ENCODE measurements around the gene CBX7. TPM values are rescaled to one million over a fixed set of nuclear protein-coding genes. Genes with fewer than 3 reads are reported as not detected.
A peak's percentile ranks its signal among the peaks of the same experiment; 100 is the strongest.

CBX7 gene
- total RNA-seq, 1 donor from 2014 or later = 5.9 TPM

DNA sequence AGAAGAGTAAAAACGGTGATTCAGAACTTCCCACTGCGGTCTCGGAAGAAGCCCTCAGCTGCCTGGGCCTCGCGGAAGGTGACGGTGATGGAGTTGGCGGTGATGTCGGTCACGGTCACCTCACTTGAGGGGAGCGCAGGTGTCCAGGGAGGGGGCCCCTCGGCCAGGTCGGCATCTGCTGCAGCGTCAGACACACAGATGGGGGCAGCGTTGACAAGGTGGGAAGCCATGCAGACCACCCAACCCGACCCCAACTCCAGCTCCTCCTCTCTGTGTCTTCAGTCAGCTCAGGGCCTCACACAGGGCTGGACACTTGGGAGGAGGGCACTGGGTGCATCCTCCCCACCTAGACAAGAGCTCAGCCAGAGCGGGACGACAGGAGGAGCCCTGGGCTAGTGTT lies 18.6 kb downstream of the CBX7 start:
- Mint-ChIP-seq H3K9me3 (ENCODE audit: unreplicated experiment) (no peaks in the 10 kb centered on the region), H3K36me3 (ENCODE audit: unreplicated experiment) (no peaks in the 10 kb centered on the region), H3K27me3 (ENCODE audit: unreplicated experiment) (peaks cover 12% of the 10 kb centered on the region), H3K4me1 (ENCODE audit: low read depth, unreplicated experiment) (peaks cover 14% of the 10 kb centered on the region), H3K4me3 (ENCODE audit: unreplicated experiment) (no peak overlapping the region), H3K27ac (ENCODE audit: unreplicated experiment) (no peak overlapping the region)
- TF ChIP-seq, protein P1, sequence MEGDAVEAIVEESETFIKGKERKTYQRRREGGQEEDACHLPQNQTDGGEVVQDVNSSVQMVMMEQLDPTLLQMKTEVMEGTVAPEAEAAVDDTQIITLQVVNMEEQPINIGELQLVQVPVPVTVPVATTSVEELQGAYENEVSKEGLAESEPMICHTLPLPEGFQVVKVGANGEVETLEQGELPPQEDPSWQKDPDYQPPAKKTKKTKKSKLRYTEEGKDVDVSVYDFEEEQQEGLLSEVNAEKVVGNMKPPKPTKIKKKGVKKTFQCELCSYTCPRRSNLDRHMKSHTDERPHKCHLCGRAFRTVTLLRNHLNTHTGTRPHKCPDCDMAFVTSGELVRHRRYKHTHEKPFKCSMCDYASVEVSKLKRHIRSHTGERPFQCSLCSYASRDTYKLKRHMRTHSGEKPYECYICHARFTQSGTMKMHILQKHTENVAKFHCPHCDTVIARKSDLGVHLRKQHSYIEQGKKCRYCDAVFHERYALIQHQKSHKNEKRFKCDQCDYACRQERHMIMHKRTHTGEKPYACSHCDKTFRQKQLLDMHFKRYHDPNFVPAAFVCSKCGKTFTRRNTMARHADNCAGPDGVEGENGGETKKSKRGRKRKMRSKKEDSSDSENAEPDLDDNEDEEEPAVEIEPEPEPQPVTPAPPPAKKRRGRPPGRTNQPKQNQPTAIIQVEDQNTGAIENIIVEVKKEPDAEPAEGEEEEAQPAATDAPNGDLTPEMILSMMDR (IDR thresholded peaks at IDR 0.05; ENCODE audit: partially characterized antibody, unreplicated experiment) = no peak
- no peak for DNase-seq

- no peak for DNase-seq
- peaks cover 14% of the 10 kb centered on the region for H3K4me1 Mint-ChIP-seq (ENCODE audit: low read depth, unreplicated experiment)
- TF ChIP-seq, protein P1 (IDR thresholded peaks at IDR 0.05; ENCODE audit: partially characterized antibody, unreplicated experiment) = no peak
- H3K27ac Mint-ChIP-seq (ENCODE audit: unreplicated experiment) = no peak overlapping the region
- H3K36me3 Mint-ChIP-seq (ENCODE audit: unreplicated experiment) = no peaks in the 10 kb centered on the region
- no peak overlapping the region for H3K4me3 Mint-ChIP-seq (ENCODE audit: unreplicated experiment)
- peaks cover 12% of the 10 kb centered on the region for H3K27me3 Mint-ChIP-seq (ENCODE audit: unreplicated experiment)
- no peaks in the 10 kb centered on the region for H3K9me3 Mint-ChIP-seq (ENCODE audit: unreplicated experiment)
Measured at GRCh38 chr22:39132871-39133524, 19.5 kb downstream of the CBX7 start.

GRCh38 chr22:39132281-39132680 lies 20.2 kb downstream of the CBX7 start:
- Mint-ChIP-seq H3K27me3 (ENCODE audit: unreplicated experiment) (peaks cover 12% of the 10 kb centered on the region), H3K4me3 (ENCODE audit: unreplicated experiment) (no peak overlapping the region), H3K36me3 (ENCODE audit: unreplicated experiment) (no peaks in the 10 kb centered on the region), H3K9me3 (ENCODE audit: unreplicated experiment) (no peaks in the 10 kb centered on the region), H3K27ac (ENCODE audit: unreplicated experiment) (no peak overlapping the region), H3K4me1 (ENCODE audit: low read depth, unreplicated experiment) (peaks cover 14% of the 10 kb centered on the region)
- DNase-seq = no peak
- TF ChIP-seq, protein P1 (IDR thresholded peaks at IDR 0.05; ENCODE audit: partially characterized antibody, unreplicated experiment) = no peak

DNA sequence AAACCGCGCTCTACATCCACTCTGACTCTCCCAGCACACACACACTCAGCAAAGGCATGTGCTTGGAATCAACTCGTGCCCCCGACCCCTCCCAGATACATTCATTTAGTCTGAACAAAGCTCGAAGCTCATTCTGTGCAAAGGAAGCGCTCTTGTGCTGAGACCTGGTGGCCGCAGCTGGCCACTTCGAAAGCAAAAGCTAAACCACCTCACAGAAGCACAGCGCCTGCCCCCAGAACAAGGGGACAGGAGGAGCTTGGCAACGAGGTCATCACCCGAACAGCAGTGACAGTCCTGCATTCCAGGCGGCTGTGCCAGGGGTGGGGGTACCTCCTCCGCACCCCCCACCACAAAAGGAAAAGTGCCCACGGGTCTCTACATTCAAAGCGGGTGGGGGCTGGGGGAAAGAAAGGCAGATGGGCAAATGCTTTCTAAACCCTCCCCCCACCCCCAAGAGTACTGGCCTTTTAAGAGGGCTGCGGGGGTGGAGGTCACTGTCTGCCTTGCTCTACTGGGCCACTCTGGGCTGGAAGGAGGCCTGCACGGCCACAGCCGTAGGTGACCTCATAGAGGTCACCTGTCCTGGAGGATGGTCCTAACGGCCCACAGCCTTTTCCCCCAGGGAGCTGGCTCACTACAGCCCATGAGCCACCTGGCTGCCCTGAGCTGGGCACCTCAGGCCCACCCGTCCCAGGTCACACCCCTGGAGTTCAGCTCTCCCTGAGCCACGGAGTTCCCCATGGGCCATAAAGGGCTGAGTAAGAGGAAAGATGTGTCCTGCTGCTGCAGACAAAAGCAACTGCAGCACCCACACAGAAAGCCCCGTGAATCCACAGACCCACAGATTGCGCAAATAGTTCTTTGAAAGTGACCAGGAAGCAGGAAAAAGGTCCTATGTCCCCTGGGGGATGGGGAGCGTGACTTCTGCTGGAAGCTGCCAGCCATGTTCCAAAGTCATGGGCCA lies 21.3 kb downstream of the CBX7 start:
- H3K4me1 Mint-ChIP-seq (ENCODE audit: low read depth, unreplicated experiment) = peaks cover 14% of the 10 kb centered on the region
- H3K9me3 Mint-ChIP-seq (ENCODE audit: unreplicated experiment) = no peaks in the 10 kb centered on the region
- H3K27me3 Mint-ChIP-seq (ENCODE audit: unreplicated experiment) = peaks cover 17% of the 10 kb centered on the region
- DNase-seq = peak; percentile 63
- H3K27ac Mint-ChIP-seq (ENCODE audit: unreplicated experiment) = peak overlapping the region; percentile 71
- H3K4me3 Mint-ChIP-seq (ENCODE audit: unreplicated experiment) = peak overlapping the region; percentile 35
- no peaks in the 10 kb centered on the region for H3K36me3 Mint-ChIP-seq (ENCODE audit: unreplicated experiment)
- TF ChIP-seq, protein P1 (IDR thresholded peaks at IDR 0.05; ENCODE audit: partially characterized antibody, unreplicated experiment) = no peak

All from glutamatergic neuron (in vitro differentiated cells).